HCT116 (cell line): ENCODE results near the gene PSAP. TPM values are rescaled to one million over a fixed set of nuclear protein-coding genes. Genes with fewer than 3 reads are reported as not detected.

ENCODE experiments used
- ATAC-seq: fragments of 200-7000 bp; cut with Tn5 transposase; 2 replicates; pipeline ENCODE4 v1.9.1; 2020; ENCODE audit warnings: mild to moderate bottlenecking, moderate library complexity
- BruUV-seq: library from RNA; stranded (reverse); fragments of 400-500 nt; replicated peaks from 2 replicates; lab custom pipeline; 2021; lab: Mats Ljungman, UMichigan
- CTCF ChIA-PET: fragments of 300-600 bp; sonication (Branson Sonifier 250); formaldehyde crosslinking; loops from one replicate; lab custom pipeline; 2021; ENCODE audit warnings: antibody characterized with exemption; lab: Charles Lee
- POLR2A ChIA-PET: fragments of 300-600, 350-600 bp; sonication (Branson Sonifier 250); formaldehyde crosslinking; loops from one replicate; lab custom pipeline; 2021; ENCODE audit warnings: antibody characterized with exemption; lab: Charles Lee
- RAD21 ChIA-PET, 2 experiments: fragments of 300-600 bp; sonication (Branson Sonifier 250); formaldehyde crosslinking; loops; one replicate each; lab custom pipeline; 2023; ENCODE audit warnings: low total read pairs in 2 of 2; ENCODE audit not compliant: uncharacterized antibody in 2 of 2, unreplicated experiment in 2 of 2, low non-redundant PET in 1 of 2; lab: Charles Lee
- DNase-seq: peaks from one replicate; pipeline ENCODE4 v3.0.0-alpha.2; 2010; ENCODE audit warnings: low read depth, low spot score
- H2AFZ ChIP-seq: fragments of 200-600 bp; shearing (Covaris generic), sonication (generic); 2 replicates; pipeline ENCODE4 v1.6.1; 2017; ENCODE audit warnings: low read depth, mixed run types, mixed read lengths, antibody characterized with exemption, low read length; ENCODE audit not compliant: poor library complexity, severe bottlenecking
- H3K27ac ChIP-seq: 2 replicates; pipeline ENCODE4 v1.5.1; 2012; ENCODE audit warnings: low read depth, low read length
- H3K27me3 ChIP-seq: fragments of 200-600 bp; sonication (generic); 2 replicates; pipeline ENCODE4 v1.6.1; 2016; ENCODE audit warnings: mixed run types, low read length, mixed read lengths; ENCODE audit not compliant: insufficient read depth
- H3K36me3 ChIP-seq, 2 experiments: fragments of 200-500 bp in 1 of 2; fragments of 200-600 bp in 1 of 2; sonication (Bioruptor generic) in 1 of 2; sonication (generic) in 1 of 2; 2 replicates each; pipeline versions ENCODE4 v1.5.1 to v1.6.1; 2014 to 2016; ENCODE audit warnings: low read length in 2 of 2, inconsistent platforms in 1 of 2, mixed read lengths in 1 of 2, mixed run types in 1 of 2; ENCODE audit not compliant: insufficient read depth in 2 of 2, control insufficient read depth in 1 of 2
- H3K4me1 ChIP-seq, 2 experiments: fragments of 200-600 bp in 1 of 2; sonication (generic) in 1 of 2; 2 replicates each; pipeline versions ENCODE4 v1.5.1 to v1.6.1; 2012 to 2017; ENCODE audit warnings: low read length in 2 of 2, inconsistent platforms in 1 of 2, mild to moderate bottlenecking in 1 of 2, mixed read lengths in 1 of 2, mixed run types in 1 of 2, moderate library complexity in 1 of 2; ENCODE audit not compliant: insufficient read depth in 2 of 2, control insufficient read depth in 1 of 2
- H3K4me2 ChIP-seq: fragments of 200-600 bp; sonication (generic); 2 replicates; pipeline ENCODE4 v1.6.1; 2017; ENCODE audit warnings: mixed run types, low read length, mixed read lengths
- H3K4me3 ChIP-seq, 2 experiments: fragments of 200-600 bp in 1 of 2; sonication (generic) in 1 of 2; replicated peaks in 1 of 2; 2 replicates each; pipeline ENCODE4 v1.5.1; 2011 to 2016; ENCODE audit warnings: low read length in 2 of 2, control low read depth in 1 of 2, low read depth in 1 of 2, mild to moderate bottlenecking in 1 of 2, mixed read lengths in 1 of 2, mixed run types in 1 of 2
- H3K79me2 ChIP-seq: fragments of 200-600 bp; sonication (generic); 2 replicates; pipeline ENCODE4 v1.6.1; 2017; ENCODE audit warnings: mild to moderate bottlenecking, mixed run types, low read length, moderate library complexity, mixed read lengths; ENCODE audit not compliant: insufficient read depth
- H3K9ac ChIP-seq: fragments of 200-600 bp; sonication (generic); 2 replicates; pipeline ENCODE4 v1.6.1; 2016; ENCODE audit warnings: low read length, mixed read lengths
- H3K9me2 ChIP-seq: fragments of 200-600 bp; sonication (generic), shearing (Covaris generic); 2 replicates; pipeline ENCODE4 v1.6.1; 2017; ENCODE audit warnings: mixed run types, mild to moderate bottlenecking, moderate library complexity; ENCODE audit not compliant: insufficient read depth
- H3K9me3 ChIP-seq, 2 experiments: fragments of 200-500 bp in 1 of 2; fragments of 200-600 bp in 1 of 2; sonication (Bioruptor generic) in 1 of 2; sonication (generic) in 1 of 2; 2 replicates each; pipeline ENCODE4 v1.6.1; 2014 to 2017; ENCODE audit warnings: low read length in 2 of 2, mixed read lengths in 2 of 2, inconsistent platforms in 1 of 2, low read depth in 1 of 2, mild to moderate bottlenecking in 1 of 2, mixed run types in 1 of 2, moderate library complexity in 1 of 2; ENCODE audit not compliant: control insufficient read depth in 1 of 2, insufficient read depth in 1 of 2
- H4K20me1 ChIP-seq: fragments of 200-600 bp; sonication (generic), shearing (Covaris generic); 2 replicates; pipeline ENCODE4 v1.6.1; 2017; ENCODE audit warnings: mixed run types, mild to moderate bottlenecking, moderate library complexity; ENCODE audit not compliant: insufficient read depth
- ATF3 ChIP-seq: IDR thresholded peaks from 2 replicates; pipeline ENCODE4 v1.6.1; 2012
- CTCF ChIP-seq, 3 experiments: fragments of 200-600 bp in 1 of 3; sonication (generic) in 1 of 3; IDR thresholded peaks in 2 of 3; conservative IDR thresholded peaks in 1 of 3; 2 replicates each; pipeline ENCODE4 v1.5.1; 2012 to 2017; ENCODE audit warnings: low read depth in 2 of 3, low read length in 2 of 3, antibody characterized with exemption in 1 of 3, borderline replicate concordance in 1 of 3, control low read depth in 1 of 3, mild to moderate bottlenecking in 1 of 3, mixed read lengths in 1 of 3, mixed run types in 1 of 3, moderate library complexity in 1 of 3; ENCODE audit not compliant: insufficient read depth in 1 of 3
- FOSL1 ChIP-seq: IDR thresholded peaks from 2 replicates; pipeline ENCODE4 v1.6.1; 2012; ENCODE audit warnings: low read depth
- POLR2AphosphoS5 ChIP-seq: IDR thresholded peaks from 2 replicates; pipeline ENCODE4 v1.6.1; 2011; ENCODE audit warnings: mild to moderate bottlenecking, low read depth, low read length, moderate library complexity
- SP1 ChIP-seq: IDR thresholded peaks from 2 replicates; pipeline ENCODE4 v1.6.1; 2012; ENCODE audit warnings: low read depth
- ZBTB33 ChIP-seq: IDR thresholded peaks from 2 replicates; pipeline ENCODE4 v1.6.1; 2011; ENCODE audit warnings: mild to moderate bottlenecking, low read length, moderate library complexity; ENCODE audit not compliant: insufficient replicate concordance; ENCODE audit errors: extremely low read depth
- ZFX ChIP-seq: fragments of 450-650 bp; IDR thresholded peaks from 2 replicates; pipeline ENCODE4 v1.6.1; 2017
- intact Hi-C: fragments of 100-400 bp; cut with micrococcal nuclease; formaldehyde crosslinking; loops from 2 replicates; pipeline ENCODE4 v1.10.0; 2022
- total RNA-seq: library from RNA; stranded (reverse); gene quantifications from one replicate; pipeline ENCODE4 v1.2.1, GENCODE V29; 2021; ENCODE audit not compliant: unreplicated experiment

Gene PSAP
- total RNA-seq, 1 experiment from 2014 or later, result 444 TPM

- H3K9ac ChIP-seq, result no peak overlapping the region
- intact Hi-C loops, result no loop called here
- 0 out of 2 replicates have a peak overlapping the region, but pooled peaks have one; percentile 10 for H3K4me2 ChIP-seq
- no peaks in the 10 kb centered on the region for H3K27me3 ChIP-seq
- RAD21 ChIA-PET, result no interaction called here
- peaks cover 74% of the 10 kb centered on the region for H3K79me2 ChIP-seq
- no peaks in the 10 kb centered on the region for H3K9me3 ChIP-seq
- H2AFZ ChIP-seq, result no peak overlapping the region
- no peak overlapping the region for H3K27ac ChIP-seq
- POLR2A ChIA-PET, result interaction anchor here (3.1 to 3.4 kb wide), 2 partner anchors 10 to 12 kb away, joined by 39 to 107 read pairs; no protein-coding TSS in a partner anchor
- DNase-seq, result no peak
- TF ChIP-seq ZFX, result no peak
- no peak for TF ChIP-seq SP1
- no peak for TF ChIP-seq CTCF (IDR thresholded peaks at IDR 0.05 in 2 of 3, conservative IDR thresholded peaks at IDR 0.05 in 1 of 3; ENCODE audit: borderline replicate concordance in 1 of 3, insufficient read depth in 1 of 3, low read depth in 2 of 3, low read length in 2 of 3)
- no peak for TF ChIP-seq ZBTB33
- no peak for TF ChIP-seq FOSL1
- no peak for TF ChIP-seq ATF3
- TF ChIP-seq POLR2AphosphoS5, result no peak
- TF ChIP-seq, all 23 proteins: peak for 0
- Histone ChIP-seq H3K36me3 (no peaks in the 10 kb centered on the region), H3K9me2 (no peaks in the 10 kb centered on the region), H4K20me1 (peaks cover 3% of the 10 kb centered on the region; the same call in 1 of the 2 replicates), H3K4me3 (no peak overlapping the region), H3K4me1 (peaks cover 4 to 30% of the 10 kb centered on the region in 2 experiments; a peak in 3 of 4 replicates)
- no TSS peak for BruUV-seq
- CTCF ChIA-PET, result interaction anchor here (1.2 kb wide), 1 partner anchor 23 kb away, joined by 3 read pairs; no protein-coding TSS in a partner anchor
- no peak for ATAC-seq
These were observed 2.5 kb downstream of the PSAP start for GRCh38 chr10:71848325-71849275.
